Stimulated activated CD4-positive, alpha-beta T cell treated with anti-CD3 and anti-CD28 coated beads, Interleukin-15, amount 100 ng/mL, for 48 hours (primary cell): Measurements from ENCODE around the gene ATP2A3.
"Not testable (repeated sequence)": the region's sequence is repeated elsewhere in the genome, so short reads cannot be mapped to it uniquely, and the experiment has no call there.

ENCODE experiments used
- DNase-seq, 2 donors: peaks; one replicate each; pipeline ENCODE4 v3.0.0-alpha.2; 2020; ENCODE audit warnings: low read depth in 2 of 2

Gene ATP2A3

GRCh38 chr17:3991699-3992098, 27.5 kb upstream of the ATP2A3 start:
- DNase-seq: not testable (repeated sequence)

GRCh38 chr17:3990386-3991127, 26.3 kb upstream of the ATP2A3 start:
- DNase-seq: no peak

DNA sequence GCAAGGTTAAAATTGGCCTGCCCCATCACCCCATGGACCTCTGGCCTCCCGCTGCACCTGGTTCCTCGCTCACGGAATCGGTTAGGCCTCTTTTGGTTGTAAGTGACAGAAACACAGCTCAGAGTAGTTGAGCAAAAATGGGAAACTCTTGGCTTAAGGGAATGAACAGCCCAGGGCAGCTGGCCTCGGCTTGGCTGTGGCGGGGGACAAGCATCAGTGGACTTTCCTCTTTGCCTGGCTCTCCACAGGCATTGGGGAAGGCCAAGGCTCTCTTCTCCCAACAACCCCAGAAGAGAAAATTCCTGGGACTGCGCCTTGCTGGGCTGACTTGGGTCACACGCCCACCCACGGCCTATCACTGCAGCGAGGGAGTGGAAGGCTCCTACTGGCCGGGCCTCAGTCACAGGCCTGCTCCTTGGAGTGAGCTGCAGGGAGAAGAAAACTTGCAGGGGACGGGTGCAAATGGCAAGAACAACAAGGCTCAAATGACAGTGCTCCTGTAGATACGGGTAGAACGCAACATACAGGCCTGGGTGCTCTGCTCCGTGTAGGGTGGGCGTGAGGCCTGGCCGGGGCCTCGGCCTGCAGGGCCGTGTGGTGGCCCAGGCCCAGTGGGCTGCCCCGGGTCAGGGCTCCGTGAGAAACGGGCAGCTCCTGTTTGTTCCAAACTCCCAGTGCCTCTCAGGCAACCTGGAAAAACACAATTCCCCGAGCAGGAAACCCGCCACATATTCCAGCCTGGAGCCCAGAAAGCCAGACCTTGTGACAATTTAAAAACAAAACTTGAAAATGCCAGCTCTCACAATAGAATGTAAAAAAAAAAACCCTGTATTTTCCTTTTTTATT, 25.0 kb upstream of the ATP2A3 start:
- no peak for DNase-seq

- DNase-seq: no peak
Measured at GRCh38 chr17:3988297-3989040, 24.2 kb upstream of the ATP2A3 start.

DNA sequence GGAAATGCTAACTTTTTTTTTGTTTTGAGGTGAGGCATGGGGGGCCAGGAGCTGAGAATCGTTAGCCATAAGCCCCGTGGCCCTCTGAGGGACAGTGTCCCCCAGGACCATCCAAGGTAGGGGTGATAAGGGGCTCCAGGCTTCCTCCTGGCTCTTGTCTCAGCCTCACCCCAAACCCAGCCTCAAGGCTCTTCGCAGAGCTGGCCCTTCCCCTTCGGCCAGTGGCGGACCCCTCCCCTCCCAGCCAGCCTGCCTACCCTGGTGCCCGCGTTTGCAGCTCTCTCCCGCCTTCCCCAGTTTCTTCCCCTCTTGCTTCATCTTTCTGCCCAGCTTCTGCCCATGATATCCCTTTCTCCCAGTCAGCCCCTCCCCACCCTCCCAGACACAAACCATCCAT, 22.7 kb upstream of the ATP2A3 start:
- DNase-seq: no peak

GRCh38 chr17:3986270-3986938, 22.2 kb upstream of the ATP2A3 start:
- no peak for DNase-seq

DNA sequence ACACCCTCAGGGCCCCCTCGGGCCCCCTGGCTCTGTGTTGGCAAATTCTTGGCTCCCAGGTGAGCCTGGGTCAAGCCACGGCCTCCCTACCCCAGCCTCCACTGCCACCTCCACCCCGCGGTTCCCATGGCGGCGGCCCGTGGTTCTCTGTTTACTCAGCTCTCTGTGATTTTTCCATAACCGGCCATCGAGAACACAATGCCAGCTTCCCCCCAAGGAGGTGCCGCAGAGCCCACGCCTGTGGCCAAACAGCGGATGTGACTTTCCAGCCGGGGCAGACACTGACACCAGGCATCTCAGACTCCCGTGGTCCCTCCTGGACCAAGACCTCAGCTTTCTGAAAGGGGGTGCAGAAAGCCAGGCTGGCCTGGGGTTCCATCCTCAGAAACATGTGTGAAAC, 21.6 kb upstream of the ATP2A3 start:
- DNase-seq: no peak

- DNase-seq: no peak
Measured at GRCh38 chr17:3983606-3984484, 19.6 kb upstream of the ATP2A3 start.

DNA sequence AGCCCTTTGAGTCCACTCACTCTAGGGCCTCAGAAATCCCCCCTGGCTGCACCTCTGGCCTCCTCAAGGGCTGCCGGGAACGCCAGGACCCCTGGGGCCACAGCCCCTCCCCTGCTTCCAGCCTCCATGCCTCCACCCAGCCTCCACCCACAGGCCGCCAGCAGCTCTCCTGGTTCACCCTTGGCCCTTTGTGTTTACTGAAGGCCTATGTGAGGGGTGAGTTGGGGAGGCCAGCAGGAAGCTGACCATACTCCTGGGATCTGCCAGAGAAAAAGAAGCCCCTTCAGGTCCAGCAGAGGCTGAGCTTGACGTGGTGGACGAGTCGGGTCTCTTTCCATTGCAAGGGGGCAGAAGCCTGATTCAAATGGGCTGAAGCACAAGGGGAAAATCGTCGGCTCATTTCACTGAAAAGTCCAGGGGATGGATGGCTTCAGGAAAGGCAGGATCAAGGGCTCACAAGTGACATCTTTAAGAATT, 18.3 kb upstream of the ATP2A3 start:
- DNase-seq: no peak

- no peak for DNase-seq
Measured at GRCh38 chr17:3982113-3982512, 17.9 kb upstream of the ATP2A3 start.

GRCh38 chr17:3981455-3981854, 17.2 kb upstream of the ATP2A3 start:
- no peak for DNase-seq

GRCh38 chr17:3980381-3981014, 16.3 kb upstream of the ATP2A3 start:
- DNase-seq: no peak

- DNase-seq: no peak
Measured at GRCh38 chr17:3979290-3979611, 15.0 kb upstream of the ATP2A3 start.

DNA sequence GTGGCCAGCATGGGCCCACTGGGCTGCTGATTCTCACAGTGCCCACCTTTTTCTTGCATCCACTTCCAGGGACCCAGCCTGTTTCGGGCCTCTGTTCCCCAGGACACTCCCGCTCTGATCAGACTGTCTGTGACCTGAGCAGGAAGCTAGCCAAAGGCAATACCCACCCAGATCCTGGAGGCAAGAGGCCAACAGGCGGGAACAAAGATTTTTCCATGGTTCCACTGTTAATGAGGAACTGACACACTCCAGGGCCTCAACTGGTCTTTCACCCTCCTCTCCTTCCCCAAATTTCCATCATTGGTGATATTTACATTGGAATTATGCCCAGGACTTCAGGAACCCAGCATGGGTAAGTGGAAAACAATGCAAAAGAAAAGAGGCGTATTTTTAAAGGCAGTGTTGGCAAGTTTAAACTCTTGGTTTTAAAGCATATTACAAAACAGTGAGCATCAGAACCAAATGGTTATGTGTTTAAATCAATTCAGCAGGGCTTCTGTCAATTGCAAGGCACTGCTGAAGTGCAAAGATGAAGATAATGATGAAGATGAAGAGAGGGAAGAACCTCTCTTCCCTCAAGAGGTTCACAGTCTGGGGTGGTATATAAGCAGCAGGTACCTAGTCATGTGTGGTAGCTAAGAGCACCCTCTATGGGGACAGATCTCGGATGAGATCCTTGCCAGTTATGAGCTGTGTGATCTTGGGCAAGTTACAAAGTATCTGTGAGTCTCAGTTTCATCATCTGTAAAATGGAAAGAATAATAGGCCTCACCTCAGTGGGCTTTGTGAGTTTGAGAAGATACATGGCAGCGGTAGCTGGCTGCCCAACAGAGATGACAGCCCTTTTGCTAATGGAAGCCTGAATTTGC, 14.4 kb upstream of the ATP2A3 start:
- no peak for DNase-seq

GRCh38 chr17:3977387-3977786, 13.2 kb upstream of the ATP2A3 start:
- no peak for DNase-seq

- no peak for DNase-seq
Measured at GRCh38 chr17:3976675-3977171, 12.5 kb upstream of the ATP2A3 start.

DNA sequence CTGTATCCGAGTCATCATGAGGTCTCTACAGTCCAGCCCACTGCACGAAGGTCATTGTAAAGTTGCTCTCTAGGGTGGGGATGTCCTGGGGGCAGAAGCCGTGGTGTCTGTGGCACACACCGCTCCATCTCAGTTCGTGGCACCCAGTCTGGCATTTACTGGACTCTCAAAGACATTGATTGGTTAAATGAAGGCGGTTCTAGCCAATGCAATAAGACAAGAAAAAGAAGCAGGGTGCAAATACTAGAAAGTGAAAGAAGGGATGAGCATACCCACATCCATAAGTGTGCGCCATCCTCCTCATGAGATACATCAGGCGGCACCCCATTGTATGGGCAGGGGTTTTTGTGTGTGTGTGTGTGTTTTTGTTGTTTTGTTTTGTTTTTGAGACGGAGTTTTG, 10.7 kb upstream of the ATP2A3 start:
- DNase-seq: no peak

DNA sequence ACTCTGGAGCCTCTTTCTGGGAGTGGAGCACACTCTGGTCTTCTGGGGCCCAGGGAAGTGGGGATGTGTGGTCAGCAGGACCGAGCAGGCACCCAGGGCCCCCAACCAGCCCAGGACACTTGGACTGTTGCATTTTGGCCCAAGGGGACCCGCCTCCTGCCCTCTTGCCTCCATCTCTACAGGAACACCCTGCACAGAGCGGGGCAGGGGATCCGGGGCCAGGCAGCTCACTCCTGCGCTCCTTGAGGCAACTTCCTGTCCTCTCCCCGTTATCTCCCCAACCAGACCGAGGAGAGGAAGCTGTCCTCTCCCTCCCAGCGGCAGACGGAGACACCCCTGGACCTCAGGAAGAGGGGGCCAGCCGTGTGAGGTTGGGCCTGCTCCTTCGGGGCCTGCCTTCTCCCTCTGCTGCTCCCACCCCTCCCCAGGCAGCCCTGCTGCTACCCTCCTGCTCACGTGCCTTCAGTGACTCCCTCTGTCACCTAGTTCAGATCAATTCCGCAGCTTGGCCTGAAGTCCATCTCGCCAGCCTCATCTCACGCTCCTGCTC, 10.0 kb upstream of the ATP2A3 start:
- DNase-seq: no peak
